PFSK-1 (cell line): ENCODE results near the gene BNIP1. TPM values are rescaled to one million over a fixed set of nuclear protein-coding genes. Genes with fewer than 3 reads are reported as not detected.
A peak's percentile ranks its signal among the peaks of the same experiment; 100 is the strongest.

Experiments
- FOXP2 ChIP-seq: optimal IDR thresholded peaks from 2 replicates; pipeline ENCODE3; 2011; ENCODE audit warnings: borderline replicate concordance, control low read depth, inconsistent platforms; ENCODE audit not compliant: insufficient read depth; ENCODE audit errors: extremely low read length, extremely low read depth
- POLR2AphosphoS5 ChIP-seq: IDR thresholded peaks from 2 replicates; pipeline ENCODE4 v1.6.1; 2012; ENCODE audit warnings: low read depth, mild to moderate bottlenecking, control low read depth, low read length, moderate library complexity
- REST ChIP-seq, 2 experiments: IDR thresholded peaks; 2 replicates each; pipeline versions ENCODE4 v1.6.1 to v1.8.0; 2011 to 2012; ENCODE audit warnings: low read depth in 2 of 2, low read length in 2 of 2, control low read depth in 1 of 2, inconsistent platforms in 1 of 2, mild to moderate bottlenecking in 1 of 2, moderate library complexity in 1 of 2; ENCODE audit not compliant: insufficient read depth in 1 of 2
- SIN3A ChIP-seq: IDR thresholded peaks from 2 replicates; pipeline ENCODE4 v1.6.1; 2012; ENCODE audit warnings: mild to moderate bottlenecking, low read length, moderate library complexity, borderline replicate concordance; ENCODE audit not compliant: insufficient read depth
- TAF1 ChIP-seq: IDR thresholded peaks from 2 replicates; pipeline ENCODE4 v1.6.1; 2012; ENCODE audit warnings: low read length, control low read depth, borderline replicate concordance; ENCODE audit not compliant: insufficient read depth
- polyA plus RNA-seq: library from polyadenylated mRNA; unstranded; fragments of >200 nt; gene quantifications from one replicate; pipeline ENCODE4 v1.2.1, GENCODE V29; 2012; ENCODE audit warnings: low read depth, missing spikeins; ENCODE audit not compliant: insufficient read length

The BNIP1 gene
- 24.7 TPM for polyA plus RNA-seq

DNA sequence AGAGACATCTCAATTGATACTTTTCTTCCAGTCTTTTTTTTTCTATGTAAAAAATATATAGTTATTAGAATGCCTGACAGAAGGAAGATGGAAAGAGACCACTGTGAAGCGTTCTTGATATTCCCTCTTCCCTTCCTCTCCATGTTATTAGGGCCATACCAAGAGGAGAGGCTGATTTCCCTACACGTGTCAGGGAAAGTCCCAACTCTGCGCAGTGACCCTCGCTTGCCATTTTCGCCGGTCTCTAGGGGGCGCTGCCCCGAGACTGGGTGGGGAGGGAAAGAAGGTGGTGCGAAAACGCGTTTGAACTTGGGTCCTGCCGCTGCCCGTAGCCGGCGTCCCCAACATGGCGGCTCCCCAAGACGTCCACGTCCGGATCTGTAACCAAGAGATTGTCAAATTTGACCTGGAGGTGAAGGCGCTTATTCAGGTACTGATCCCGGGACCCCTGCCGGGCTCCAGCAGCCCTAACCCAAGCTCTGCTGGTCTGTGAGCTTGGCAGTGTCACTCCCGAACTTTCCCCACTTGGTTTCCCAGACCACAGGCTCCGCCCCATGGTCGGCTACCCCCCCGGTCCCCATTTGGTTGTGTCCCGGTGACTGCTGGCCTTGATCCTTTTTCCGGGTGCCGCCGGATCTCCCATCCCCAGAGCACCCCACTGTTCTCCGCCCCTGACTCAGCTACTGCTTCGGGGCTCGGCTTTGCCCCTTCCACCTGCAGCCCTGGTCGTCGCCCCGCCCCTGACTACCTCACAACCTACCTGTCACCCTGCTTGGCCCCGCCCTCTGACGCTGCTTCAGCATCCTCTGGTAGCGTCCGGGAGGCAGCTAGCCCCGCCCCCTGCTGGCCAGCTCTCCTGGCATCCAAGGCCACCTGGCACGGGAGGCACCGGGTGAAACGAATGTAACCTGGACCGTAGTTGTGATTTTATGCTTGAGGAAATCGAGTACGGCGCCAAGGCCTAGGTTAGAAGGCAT is at the start of gene BNIP1:
BNIP1 (plus strand) TSS at position 332 of the 977 bp plus-strand sequence; CDS start at position 347, 15 bp downstream.
- TF ChIP-seq FOXP2 (no peak), TAF1 (peak; percentile 61; the same call in 1 of the 2 replicates), POLR2AphosphoS5 (peak; percentile 65; the same call in 1 of the 2 replicates), REST (IDR thresholded peaks at IDR 0.05; ENCODE audit: insufficient read depth in 1 of 2, low read depth in 2 of 2, low read length in 2 of 2) (peak; percentile 45 to 46; a peak in 2 of 4 replicates), SIN3A (0 out of 2 replicates have a peak, but pooled peaks have one; percentile 57)

DNA sequence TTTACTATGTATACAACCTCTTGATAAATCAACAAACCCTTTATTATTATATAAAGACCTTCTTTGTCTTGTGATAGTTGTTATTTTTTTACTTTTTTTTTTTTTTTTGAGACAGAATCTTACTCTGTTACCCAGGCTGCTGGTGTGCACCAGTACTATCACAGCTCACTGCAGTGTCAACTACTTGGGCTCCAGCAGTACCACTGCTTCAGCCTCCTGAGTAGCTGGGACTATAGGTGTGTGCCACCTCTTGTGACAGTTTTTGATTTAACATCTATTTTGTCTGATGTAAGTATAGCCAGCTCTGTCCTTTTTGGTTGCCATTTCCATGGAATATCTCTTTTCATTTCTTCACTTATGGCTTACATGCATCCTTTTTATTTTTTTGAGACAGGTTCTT is 45.5 kb upstream of the BNIP1 start:
- TF ChIP-seq FOXP2 (no peak), TAF1 (no peak), REST (IDR thresholded peaks at IDR 0.05; ENCODE audit: insufficient read depth in 1 of 2, low read depth in 2 of 2, low read length in 2 of 2) (no peak), SIN3A (no peak), POLR2AphosphoS5 (no peak)

- TF ChIP-seq TAF1, result no peak
- TF ChIP-seq REST (IDR thresholded peaks at IDR 0.05; ENCODE audit: insufficient read depth in 1 of 2, low read depth in 2 of 2, low read length in 2 of 2), result no peak
- no peak for TF ChIP-seq SIN3A
- TF ChIP-seq FOXP2, result no peak
- TF ChIP-seq POLR2AphosphoS5, result no peak
These were observed 44.9 kb upstream of the BNIP1 start for GRCh38 chr5:173099461-173099860.

GRCh38 chr5:173101245-173101644 is 43.1 kb upstream of the BNIP1 start:
- no peak for TF ChIP-seq TAF1

DNA sequence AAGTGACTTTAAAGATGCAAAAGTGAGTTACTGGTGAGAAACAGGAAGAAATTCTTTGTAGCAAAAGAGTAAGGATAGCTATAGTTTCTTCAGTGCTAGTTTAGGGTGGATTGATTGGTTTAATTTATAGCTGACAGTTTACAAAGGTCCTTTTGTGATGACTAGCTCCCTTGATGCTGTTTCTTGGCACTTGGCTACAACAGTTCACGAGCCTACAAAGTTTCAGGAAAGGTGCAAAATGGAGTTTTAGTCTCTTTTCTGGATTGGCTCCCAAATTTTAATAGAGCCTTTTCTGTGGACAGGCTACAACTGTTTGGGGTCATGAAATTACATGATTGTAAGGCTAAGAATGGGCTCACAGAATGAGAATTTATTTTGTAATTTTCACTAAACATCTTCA is 40.9 kb upstream of the BNIP1 start:
- TF ChIP-seq FOXP2 (no peak), POLR2AphosphoS5 (no peak), SIN3A (no peak), REST (IDR thresholded peaks at IDR 0.05; ENCODE audit: insufficient read depth in 1 of 2, low read depth in 2 of 2, low read length in 2 of 2) (no peak), TAF1 (no peak)
